GM10248 (cell line): ENCODE data around the gene ZDHHC12.

Source experiments
- CTCF ChIA-PET: fragments of 300-600 bp; sonication (Branson Sonifier 250); formaldehyde crosslinking; extraction: SDS; loops from one replicate; lab custom pipeline; 2021; ENCODE audit warnings: antibody characterized with exemption; lab: Yijun Ruan, JAX
- POLR2A ChIA-PET: fragments of 350-650 bp; sonication (Branson Sonifier 250); formaldehyde crosslinking; extraction: SDS; loops from one replicate; lab custom pipeline; 2020; ENCODE audit warnings: antibody characterized with exemption; lab: Yijun Ruan, JAX
- DNase-seq: peaks from one replicate; pipeline ENCODE4 v3.0.0; 2012; ENCODE audit errors: extremely low spot score
- CTCF ChIP-seq: IDR thresholded peaks from 2 replicates; pipeline ENCODE4 v1.5.1; 2012; ENCODE audit warnings: mild to moderate bottlenecking, low read depth; ENCODE audit errors: extremely low read depth, missing control alignments, control extremely low read depth

The ZDHHC12 gene

GRCh38 chr9:128732576-128732975 is 8.6 kb upstream of the ZDHHC12 start:
- ChIA-PET CTCF (interaction anchor here (1.0 to 2.4 kb wide), 9 partner anchors 9 to 196 kb away, joined by 3 to 11 read pairs (median 5); partner anchors contain the start of genes ENDOG and ZDHHC12), POLR2A (no interaction called here)
- no peak for DNase-seq
- TF ChIP-seq CTCF = no peak

- DNase-seq = no peak
- TF ChIP-seq CTCF = no peak
- ChIA-PET CTCF (interaction anchor here (0.8 kb wide), 1 partner anchor 8 kb away, joined by 3 read pairs; no protein-coding TSS in a partner anchor), POLR2A (no interaction called here)
Measured at GRCh38 chr9:128731691-128732090, 7.8 kb upstream of the ZDHHC12 start.

- no peak for DNase-seq
- no peak for TF ChIP-seq CTCF
- ChIA-PET POLR2A (no interaction called here), CTCF (interaction anchor here (0.8 kb wide), 1 partner anchor 9 kb away, joined by 3 read pairs; no protein-coding TSS in a partner anchor)
Measured at GRCh38 chr9:128731093-128731492, 7.2 kb upstream of the ZDHHC12 start.

GRCh38 chr9:128729766-128730517 is 6.0 kb upstream of the ZDHHC12 start:
- ChIA-PET POLR2A (no interaction called here), CTCF (no interaction called here)
- no peak for DNase-seq
- TF ChIP-seq CTCF = no peak

- CTCF ChIA-PET = no interaction called here
- TF ChIP-seq CTCF = no peak
- POLR2A ChIA-PET = interaction anchor here (1.0 kb wide), 1 partner anchor 89 kb away, joined by 3 read pairs; the partner anchor contains the start of gene ENDOG
- DNase-seq = no peak
Measured at GRCh38 chr9:128729302-128729701, 5.4 kb upstream of the ZDHHC12 start.

- ChIA-PET CTCF (interaction anchor here (1.2 kb wide), 1 partner anchor 30 kb away, joined by 3 read pairs; no protein-coding TSS in a partner anchor), POLR2A (interaction anchor here (0.6 to 1.0 kb wide), 2 partner anchors 11 to 90 kb away, joined by 3 read pairs; partner anchors contain the start of gene ENDOG)
- no peak for TF ChIP-seq CTCF
- DNase-seq = no peak
Measured at GRCh38 chr9:128728298-128728697, 4.4 kb upstream of the ZDHHC12 start.
